T-helper 22 cell (primary cell): ENCODE measurements around the gene ZNF845.
A peak's percentile ranks its signal among the peaks of the same experiment; 100 is the strongest.
"Not testable (repeated sequence)": the region's sequence is repeated elsewhere in the genome, so short reads cannot be mapped to it uniquely, and the experiment has no call there.

Experiments used
- DNase-seq: peaks from one replicate; pipeline ENCODE4 v3.0.0-alpha.2; 2020; ENCODE audit warnings: low read depth

ZNF845 gene

DNA sequence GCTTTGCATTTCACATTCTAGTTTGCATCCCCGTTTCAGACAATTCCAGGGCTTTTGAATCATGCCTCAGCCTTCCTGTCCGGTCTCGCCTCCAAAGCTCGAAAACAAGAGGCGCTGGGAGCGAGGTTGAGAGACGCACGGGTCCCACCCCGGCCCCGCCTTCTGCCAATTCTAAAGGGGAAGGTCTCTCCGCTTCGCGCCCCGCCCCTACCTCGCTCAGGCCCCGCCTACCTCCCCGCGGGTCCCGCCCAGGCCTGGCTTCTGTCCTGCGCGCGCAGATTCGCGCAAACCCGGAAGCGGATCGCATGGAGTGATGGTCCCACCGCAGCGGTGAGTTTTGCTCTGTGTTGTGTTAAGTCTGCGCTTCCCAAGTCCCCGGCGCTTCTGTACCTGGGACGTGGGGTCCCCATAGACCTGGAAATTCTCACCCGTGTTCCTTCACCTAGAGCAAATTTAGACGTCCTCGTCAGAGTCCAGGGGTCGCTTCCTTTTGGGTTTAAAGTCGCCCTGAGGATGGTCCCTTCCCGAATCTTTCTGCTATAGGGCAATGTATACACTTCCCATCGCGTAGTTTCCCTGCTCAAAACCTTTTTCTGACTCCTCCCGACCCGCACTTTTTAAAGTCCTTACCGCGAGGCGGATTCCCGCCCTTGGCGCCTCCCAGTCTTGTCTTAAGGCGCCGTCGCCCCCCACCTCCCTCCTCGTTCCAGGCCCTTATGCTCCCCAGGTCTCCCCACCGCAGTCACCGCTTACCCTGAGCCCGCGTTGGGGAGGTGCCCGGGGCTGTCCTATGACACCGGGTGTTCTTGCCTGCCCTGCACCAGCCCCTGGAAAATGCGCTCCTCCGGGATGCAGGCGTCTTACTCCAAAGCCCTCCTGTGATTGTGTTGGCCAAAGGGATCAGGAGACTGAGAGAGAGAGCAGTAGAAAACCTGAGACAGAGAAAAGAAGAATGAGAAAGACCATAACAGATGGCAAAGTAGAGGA lies at the start of gene ZNF845:
Gene ZNF845 (plus strand): TSS at position 287 of the 987 bp plus-strand sequence. CDS start 7,559 bp downstream, outside the sequence.
- peak; percentile 82 for DNase-seq

DNA sequence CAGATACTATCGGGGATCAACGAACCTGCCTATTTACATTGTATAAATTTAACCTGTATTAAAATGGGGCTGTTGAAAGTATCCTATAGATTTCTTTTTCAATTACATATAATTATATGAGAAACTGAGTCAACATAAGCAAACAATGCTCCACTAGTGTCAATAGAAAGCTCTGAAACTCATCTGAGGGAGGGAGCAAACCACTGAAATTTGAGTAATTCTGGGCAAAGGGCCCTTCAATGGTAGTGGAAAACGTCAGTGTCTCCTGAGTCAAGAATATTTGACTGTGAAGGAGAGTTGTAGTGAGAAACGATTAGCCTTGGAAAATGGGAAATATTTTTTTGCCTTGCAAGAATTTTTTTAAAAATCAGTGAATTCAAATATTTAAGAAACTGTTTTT lies 48.5 kb upstream of the ZNF845 start:
- DNase-seq: no peak

DNA sequence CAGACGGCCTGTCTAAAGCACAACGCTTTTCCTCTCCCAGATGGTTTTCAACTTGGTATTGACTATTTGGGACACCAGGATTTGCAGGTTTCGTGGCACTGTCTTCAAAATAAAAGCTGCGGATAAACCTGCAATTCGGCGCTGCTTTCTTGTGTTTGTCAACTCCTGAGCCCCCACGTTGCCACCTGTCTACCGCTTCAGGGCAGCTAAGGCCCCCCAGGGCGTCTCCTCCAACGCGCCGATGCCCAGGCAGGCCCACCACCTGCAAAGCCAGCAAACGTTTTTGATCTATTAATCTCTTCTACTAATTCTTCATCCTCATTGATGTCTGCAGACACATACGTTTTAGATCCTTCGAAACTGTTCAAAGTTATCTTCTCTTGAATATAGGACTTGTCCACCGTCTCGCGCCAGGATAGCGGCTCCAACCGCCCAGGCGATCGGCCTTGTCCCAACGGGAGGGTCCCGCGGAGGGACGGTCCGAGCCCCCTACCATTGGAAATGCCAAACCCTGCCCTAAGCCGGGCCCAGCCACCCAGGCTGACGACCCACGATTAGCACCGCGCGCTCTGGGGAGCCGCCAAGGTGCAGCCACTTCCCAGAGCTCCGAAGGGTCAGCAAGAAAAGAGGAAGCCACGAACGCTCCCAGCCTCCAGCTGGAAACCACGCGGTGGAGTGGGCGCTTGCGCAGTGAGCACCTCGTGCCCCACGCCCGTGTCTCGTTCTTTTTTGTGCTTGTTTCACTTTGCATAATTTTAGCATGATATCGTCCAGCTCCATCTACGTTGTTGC lies 42.6 kb upstream of the ZNF845 start:
- DNase-seq: no peak

DNA sequence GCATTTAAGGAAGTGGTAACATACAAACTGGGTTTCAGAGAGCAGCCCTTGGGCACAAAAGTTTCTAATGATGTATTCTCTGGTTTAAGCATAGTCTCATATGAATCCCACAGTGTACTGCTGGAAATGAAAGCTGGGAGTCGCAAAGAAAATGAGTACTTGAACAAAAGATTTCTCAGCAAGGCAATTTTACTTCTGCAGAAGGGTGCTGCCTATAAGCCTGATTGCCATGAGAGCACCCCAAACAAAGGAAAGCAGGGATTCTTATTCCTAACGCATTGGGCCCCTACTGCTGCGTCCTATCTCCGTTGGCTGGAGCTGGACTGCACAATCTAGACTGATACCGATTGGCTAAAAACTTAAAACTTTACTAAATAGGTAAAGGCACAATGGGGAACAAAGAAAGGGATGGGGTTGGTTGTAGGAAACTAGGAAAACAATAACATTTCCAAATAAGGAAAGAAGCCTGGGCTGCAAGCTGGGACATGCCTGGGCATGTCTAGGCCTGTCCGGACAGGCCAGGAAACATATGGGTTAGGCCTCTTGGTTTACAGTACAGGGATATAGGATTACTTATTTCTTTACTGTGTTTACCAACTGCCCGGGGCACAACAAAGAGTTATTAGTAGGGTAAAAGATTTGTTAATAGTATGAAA lies 38.6 kb upstream of the ZNF845 start:
- no peak for DNase-seq

DNA sequence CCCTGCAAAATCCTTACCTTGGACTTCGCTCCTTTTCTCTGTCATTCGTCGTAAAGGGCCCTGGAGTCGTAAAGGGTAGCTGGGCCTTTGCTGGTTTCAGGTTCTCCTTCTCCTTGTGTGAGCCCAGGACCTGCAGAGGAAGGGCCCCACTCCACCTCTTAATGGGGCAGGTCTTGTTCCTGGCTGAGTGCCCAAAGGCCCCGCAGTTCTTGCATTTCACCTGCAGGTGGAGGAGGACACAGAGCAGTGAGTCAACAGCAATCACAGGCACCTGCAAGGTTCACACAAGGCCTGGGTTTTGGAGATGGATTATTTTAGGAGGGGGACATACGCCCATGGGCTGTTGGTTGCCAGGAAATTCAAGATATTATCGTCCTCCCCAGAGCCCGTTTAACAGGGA lies 32.2 kb upstream of the ZNF845 start:
- not testable (repeated sequence) for DNase-seq

DNA sequence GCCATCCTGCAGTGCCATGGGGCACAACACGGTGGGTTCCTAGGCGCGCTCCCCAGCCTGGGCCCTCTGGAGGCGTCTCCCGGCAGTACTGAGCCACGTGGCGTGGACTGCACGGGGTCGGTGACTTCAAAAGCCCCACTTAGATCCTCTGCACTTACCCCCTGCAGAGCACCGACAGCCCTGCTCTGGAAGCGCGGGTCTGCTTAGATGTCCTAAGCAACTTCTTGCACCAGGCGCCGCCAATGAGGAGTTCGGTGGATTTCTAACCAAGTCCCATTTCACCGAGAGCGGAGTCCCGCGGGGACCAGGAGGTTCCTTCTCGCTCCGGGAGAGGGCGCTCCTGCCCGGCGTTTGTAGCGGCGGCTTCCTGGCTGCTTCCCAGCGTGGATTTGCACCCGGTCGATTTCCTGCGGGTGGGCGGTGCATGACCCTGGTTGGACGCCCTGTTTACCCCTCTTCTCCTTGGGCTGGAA lies 25.2 kb upstream of the ZNF845 start:
- no peak for DNase-seq

DNA sequence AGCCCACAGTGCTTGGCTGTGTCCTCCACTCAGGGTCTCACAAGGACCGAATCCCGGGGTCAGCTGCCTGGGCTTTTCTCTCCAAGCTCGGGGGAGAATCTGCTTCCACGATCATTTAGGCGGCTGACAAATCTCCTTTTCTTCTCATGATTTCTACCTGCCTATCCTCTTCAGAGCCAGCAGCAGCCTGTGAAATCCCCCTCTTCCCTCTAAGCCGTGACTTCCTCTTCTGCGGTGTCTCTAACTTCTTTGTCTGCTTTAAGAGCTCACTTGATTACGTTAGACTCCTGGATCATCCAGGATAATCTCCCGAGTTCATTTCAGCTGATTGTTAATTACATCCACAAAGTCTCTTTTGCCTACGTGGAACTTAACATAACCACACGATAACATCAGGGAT lies 22.5 kb upstream of the ZNF845 start:
- no peak for DNase-seq

DNA sequence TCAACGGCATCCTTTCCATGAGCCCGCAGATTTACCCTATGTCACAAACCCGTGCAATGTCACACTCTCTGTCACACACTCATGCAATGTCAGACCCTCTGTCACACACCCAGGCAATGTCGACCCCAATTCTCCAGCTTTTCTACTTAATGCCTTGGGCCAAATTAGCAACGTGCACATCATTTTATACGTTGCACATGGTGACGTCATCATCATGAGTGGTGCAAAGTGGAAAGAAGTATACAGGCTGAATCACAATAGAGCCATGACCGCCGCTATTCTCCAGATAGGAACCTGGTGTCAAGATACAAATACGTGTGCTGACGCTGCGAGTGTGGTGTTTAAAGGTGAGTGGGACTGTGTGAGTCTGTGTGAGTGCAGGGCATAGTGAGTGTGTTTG lies 21.7 kb upstream of the ZNF845 start:
- no peak for DNase-seq

DNA sequence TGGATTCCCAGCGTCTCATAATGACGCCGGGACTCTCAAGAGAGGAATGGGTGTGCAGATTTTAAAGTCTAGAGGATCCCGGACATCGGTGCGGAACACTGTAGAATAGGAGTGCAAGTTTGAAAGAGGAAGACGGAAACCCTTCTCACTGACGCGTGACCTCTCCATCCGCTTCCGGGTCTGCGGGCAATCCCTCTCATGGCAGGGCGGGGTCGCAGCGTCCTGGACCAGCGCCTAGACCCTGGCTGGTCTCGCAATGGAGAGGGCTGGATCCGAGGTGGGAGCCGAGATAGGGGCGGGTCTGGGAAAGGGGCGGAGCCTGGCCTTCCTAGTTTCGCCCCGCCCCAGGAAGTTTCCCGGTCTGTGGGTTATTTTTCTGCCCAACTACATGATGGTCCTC lies 4.6 kb upstream of the ZNF845 start:
- no peak for DNase-seq

DNA sequence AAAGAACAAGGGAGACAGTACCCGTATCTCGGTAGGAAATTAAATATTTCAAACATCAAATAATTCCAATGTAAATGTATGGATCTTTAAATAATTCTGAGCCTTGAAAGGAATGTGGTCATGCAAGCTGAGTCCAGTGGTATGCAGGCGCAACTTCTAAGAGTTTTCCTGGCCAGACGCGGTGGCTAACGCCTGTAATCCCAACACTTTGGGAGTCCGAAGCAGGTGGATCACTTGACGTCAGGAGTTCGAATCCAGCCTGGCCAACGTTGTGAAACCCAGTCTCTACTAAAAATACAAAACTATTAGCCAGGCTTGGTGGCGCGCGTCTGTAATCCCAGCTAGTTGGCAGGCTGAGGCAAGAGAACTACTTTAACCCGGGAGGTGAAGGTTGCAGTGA lies 1.1 kb upstream of the ZNF845 start:
- DNase-seq: no peak

DNA sequence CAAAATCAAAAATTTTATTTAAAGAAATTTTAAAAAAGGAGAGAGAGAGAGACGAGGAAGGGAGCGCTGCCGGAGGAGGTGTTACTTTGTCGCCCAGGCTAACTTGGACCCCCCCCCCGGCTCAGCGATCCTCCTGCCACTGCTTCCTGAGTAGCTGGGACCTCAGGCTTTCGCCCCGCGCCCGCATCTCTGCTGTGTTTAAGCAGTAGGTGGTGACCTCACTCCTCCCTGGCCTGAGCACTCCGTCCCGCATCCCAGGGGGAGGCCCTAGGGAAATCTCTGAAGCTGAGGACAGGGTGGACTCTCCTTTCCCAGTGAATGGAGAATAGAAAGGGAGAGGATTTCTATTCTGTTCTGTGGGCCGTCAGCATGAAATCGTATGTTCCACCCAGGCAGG lies 485 bp upstream of the ZNF845 start:
- no peak for DNase-seq

DNA sequence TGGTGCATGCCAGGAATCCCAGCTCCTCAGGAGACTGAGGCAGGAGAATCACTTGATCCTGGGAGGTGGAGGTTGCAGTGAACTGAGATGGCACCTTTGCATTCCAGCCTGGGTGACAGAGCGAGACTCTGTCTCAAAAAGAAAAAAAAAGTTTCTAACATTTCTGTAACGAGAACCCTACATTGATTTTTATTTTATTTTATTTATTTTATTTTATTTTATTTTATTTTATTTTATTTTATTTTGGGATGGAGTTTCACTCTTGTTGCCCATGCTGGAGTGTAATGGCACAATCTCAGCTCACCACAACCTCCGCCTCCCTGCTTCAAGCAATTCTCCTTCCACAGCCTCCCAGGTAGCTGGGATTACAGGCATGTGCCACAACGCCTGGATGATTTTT lies 10.9 kb downstream of the ZNF845 start:
- DNase-seq: not testable (repeated sequence)

DNA sequence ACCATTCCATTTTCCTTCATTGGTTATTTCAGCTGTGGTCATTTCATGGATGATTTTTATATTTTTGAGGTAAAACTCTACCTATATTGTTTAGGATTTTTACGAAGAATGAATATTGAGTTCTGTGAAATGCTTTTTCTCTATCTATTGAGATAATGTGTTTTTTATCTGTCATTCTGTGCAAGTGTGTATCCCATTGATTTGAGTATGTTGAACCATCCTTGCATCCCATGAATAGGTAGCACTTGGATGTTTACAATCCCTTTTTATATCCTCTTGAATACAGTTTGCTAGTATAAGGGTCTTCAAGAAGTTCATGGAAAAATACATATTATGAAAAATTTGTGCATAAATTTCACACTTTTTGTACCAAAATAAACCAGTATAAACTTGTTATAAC lies 22.2 kb downstream of the ZNF845 start:
- DNase-seq: no peak

DNA sequence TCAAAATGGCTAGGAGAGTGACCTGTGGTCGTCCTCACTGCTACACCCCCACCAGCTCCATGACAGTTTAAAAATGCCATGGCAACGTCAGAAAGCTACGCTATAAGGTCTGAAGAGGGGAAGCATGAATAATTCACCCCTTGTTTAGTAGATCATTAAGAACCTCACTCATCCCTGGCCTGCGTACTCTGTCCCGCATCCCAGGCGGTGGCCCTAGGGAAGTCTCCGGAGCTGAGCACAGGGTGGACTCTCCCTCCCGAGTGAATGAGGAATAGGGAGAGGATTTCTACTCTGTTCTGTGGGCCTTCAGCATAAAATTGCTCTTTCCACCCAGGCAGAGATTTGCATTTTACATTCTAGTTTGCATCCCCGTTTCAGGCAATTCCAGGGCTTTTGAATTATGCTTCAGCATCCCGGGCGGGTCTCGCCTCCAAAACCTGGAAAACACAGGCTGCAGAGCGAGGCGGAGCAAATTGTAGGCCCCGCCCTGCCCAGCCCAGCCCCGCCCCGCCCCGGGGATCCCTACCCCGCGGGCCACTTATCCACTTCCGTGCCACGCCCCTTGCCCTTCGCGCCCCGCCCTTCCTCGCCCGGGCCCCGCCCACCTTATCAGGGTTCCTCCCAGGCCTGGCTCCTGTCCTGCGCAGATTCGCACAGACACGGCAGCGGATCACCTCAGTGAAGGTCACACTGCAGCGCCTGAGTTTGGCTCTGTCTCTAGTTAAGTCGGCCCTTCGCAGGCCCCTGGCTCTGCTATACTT lies 24.5 kb downstream of the ZNF845 start:
- DNase-seq: no peak

DNA sequence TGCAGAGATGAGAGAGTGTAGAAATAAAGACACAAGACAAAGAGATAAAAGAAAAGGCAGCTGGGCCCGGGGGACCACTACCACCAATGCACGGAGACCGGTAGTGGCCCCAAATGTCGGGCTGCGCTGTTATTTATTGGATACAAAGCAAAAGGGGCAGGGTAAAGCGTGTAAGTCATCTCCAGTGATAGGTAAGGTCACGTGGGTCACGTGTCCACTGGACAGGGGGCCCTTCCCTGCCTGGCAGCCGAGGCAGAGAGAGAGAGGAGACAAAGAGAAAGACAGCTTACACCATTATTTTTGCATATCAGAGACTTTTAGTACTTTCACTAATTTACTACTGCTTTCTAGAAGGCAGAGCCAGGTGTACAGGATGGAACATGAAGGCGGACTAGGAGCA lies 26.5 kb downstream of the ZNF845 start:
- not testable (repeated sequence) for DNase-seq

DNA sequence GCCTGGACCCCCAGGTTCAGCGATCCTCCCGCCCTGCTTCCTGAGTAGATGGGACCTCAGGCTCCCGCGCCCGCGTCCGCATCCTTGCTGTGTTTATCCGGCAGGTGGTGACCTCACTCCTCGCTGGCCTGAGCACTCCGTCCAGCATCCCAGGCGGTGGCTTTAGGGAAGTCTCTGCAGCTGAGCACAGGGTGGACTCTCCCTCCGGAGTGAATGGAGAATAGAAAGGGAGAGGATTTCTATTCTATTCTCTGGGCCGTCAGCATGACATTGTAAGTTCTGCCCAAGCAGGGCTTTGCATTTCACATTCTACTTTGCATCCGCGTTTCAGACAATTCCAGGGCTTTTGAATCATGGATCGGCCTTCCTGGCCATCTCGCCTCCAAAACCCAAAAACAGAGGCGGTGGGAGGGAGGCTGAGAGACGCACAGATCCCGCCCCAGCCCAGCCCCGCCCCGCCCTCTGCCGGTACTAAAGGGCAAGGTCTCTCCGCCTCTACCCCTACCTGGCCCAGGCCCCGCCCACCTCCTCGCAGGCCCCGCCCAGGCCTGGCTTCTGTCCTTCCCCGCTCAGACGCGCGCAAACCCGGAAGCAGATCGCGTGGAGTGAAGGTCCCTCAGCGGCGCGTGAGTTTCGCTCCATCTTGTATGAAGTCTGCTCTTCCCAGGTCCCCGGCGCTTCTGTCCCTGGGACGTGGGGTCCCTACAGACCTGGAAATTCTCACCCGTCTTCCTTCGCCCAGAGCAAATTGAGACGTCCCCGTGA lies 31.8 kb downstream of the ZNF845 start, which contains the start of gene ZNF525:
Gene ZNF525 (plus strand): TSS at position 572 of the 765 bp plus-strand sequence. CDS start 6,577 bp downstream, outside the sequence.
- DNase-seq: peak; percentile 90

DNA sequence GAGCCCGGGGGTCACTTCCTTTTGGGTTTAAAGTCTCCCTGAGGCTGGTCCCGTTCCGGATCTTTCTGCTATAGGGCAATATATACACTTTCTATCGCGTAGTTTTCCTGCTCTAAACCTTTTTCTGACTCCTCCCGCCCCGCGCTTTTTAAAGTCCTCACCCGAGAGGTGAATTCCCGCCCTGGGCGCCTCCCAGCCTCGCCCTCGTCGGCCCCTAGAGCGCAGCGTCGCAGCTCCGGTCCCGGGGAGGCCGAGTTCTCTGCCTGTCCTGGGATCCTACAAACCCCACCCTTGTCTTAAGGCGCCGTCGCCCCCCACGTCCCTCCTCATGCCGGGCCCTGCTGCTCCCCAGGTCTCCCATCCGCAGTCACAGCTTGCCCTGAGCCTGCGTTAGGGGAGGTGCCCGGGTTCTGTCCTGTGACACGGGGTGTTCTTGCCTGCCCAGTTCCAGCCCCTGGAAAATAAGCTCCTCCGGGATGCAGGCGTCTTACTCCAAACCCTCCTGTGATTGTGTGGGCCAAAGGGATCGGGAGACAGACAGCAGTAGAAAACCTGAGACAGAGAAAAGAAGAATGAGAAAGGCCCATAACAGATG lies 32.4 kb downstream of the ZNF845 start:
- peak; percentile 28 for DNase-seq

DNA sequence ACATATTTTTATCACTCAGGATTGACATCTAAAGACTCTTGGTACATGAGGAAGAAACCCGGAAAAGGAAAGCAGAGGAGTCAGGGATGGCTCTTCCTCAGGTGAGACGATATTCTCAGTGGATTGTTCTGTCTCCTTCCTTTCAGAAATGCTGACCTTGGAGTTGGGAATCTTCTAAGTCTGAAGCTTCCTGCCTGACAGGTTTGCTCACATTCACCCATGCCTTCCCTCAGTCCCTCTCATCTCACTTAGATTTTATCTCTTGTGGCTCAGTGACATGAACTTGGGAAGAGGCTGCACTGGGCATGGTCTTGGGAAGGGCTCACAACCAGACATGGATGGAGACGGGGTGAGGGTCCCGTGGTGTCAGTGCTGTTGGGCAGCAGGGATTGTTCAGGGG lies 38.6 kb downstream of the ZNF845 start:
- no peak for DNase-seq

DNA sequence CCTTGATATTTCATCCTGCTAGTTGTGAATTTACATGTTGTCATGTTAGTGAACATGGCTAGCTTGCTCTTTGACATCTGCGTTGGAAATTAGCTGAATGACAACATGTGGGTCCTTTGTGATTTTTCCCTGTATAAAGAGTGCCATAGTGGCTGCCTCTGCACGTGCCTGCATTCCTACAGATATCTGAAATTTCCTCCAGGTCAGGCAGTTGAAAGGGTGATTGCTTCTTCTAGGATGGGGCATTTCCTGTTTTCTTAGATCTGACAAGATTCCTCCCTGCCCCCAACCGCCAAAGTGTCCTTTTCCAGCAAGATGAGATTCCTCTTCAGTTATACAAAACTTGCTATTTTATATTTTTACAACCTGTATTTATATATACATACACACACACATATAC lies 40.7 kb downstream of the ZNF845 start:
- no peak for DNase-seq

DNA sequence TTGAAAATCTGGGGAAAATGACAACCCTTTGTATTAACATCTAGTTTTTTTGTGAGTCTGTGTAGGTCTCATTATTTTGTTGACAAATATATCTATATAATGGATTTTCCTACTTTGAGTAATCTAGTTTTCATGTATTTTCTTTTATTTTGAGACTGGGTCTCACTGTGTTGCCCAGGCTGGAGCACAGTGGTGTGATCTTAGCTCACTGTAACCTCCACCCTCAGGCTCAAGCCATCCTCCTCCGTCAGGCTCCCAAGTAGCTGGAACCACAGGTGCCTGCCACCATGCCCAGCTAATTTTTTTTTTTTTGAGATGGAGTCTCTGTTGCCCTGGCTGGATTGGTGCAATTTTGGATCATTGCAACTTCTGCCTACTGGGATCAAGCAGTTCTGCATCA lies 41.2 kb downstream of the ZNF845 start:
- DNase-seq: no peak
